Neuron (in vitro differentiated cells): ENCODE data around the gene SCAI.
"Not testable (repeated sequence)": the region's sequence is repeated elsewhere in the genome, so short reads cannot be mapped to it uniquely, and the experiment has no call there.

Experiments
- H2AFZ ChIP-seq: one replicate; pipeline ENCODE4 v1.6.1; 2013; ENCODE audit warnings: low read depth, mild to moderate bottlenecking, inconsistent platforms, low read length, moderate library complexity
- H3K27me3 ChIP-seq: one replicate; pipeline ENCODE4 v1.6.1; 2013; ENCODE audit warnings: low read length; ENCODE audit not compliant: insufficient read depth
- H3K36me3 ChIP-seq: one replicate; pipeline ENCODE4 v1.6.1; 2013; ENCODE audit warnings: low read length; ENCODE audit not compliant: insufficient read depth
- H3K4me1 ChIP-seq: one replicate; pipeline ENCODE4 v1.6.1; 2013; ENCODE audit warnings: low read length; ENCODE audit not compliant: insufficient read depth
- H3K4me3 ChIP-seq: 2 replicates; pipeline ENCODE4 v1.5.1; 2013; ENCODE audit warnings: mild to moderate bottlenecking, low read length, moderate library complexity
- H3K9me3 ChIP-seq: one replicate; pipeline ENCODE4 v1.6.1; 2013; ENCODE audit warnings: low read length

The SCAI gene

GRCh38 chr9:124960409-124960752, 182.9 kb downstream of the SCAI start:
- peaks cover 3% of the 10 kb centered on the region for H3K36me3 ChIP-seq
- H3K9me3 ChIP-seq, result no peaks in the 10 kb centered on the region
- no peak overlapping the region for H2AFZ ChIP-seq
- H3K4me3 ChIP-seq, result no peak overlapping the region
- H3K4me1 ChIP-seq, result no peaks in the 10 kb centered on the region
- H3K27me3 ChIP-seq, result no peaks in the 10 kb centered on the region

- not testable (repeated sequence) for H3K4me1 ChIP-seq, H3K9me3 ChIP-seq, H2AFZ ChIP-seq, H3K27me3 ChIP-seq, H3K4me3 ChIP-seq, H3K36me3 ChIP-seq
Observed at GRCh38 chr9:124959671-124960408, 183.5 kb downstream of the SCAI start.

- peaks cover 8% of the 10 kb centered on the region for H3K36me3 ChIP-seq
- no peak overlapping the region for H3K4me3 ChIP-seq
- no peaks in the 10 kb centered on the region for H3K27me3 ChIP-seq
- H2AFZ ChIP-seq, result no peak overlapping the region
- H3K4me1 ChIP-seq, result no peaks in the 10 kb centered on the region
- H3K9me3 ChIP-seq, result no peaks in the 10 kb centered on the region
Observed at GRCh38 chr9:124954255-124954654, 189.1 kb downstream of the SCAI start.

GRCh38 chr9:124950050-124950718, 193.1 kb downstream of the SCAI start:
- Histone ChIP-seq H2AFZ (no peak overlapping the region), H3K9me3 (no peaks in the 10 kb centered on the region)

GRCh38 chr9:124949387-124949786, 193.9 kb downstream of the SCAI start:
- peaks cover 8% of the 10 kb centered on the region for H3K36me3 ChIP-seq
- no peak overlapping the region for H2AFZ ChIP-seq
- H3K27me3 ChIP-seq, result no peaks in the 10 kb centered on the region
- no peaks in the 10 kb centered on the region for H3K4me1 ChIP-seq
- H3K9me3 ChIP-seq, result no peaks in the 10 kb centered on the region
- H3K4me3 ChIP-seq, result no peak overlapping the region

More at GRCh38 chr9:124950050-124950718, 193.1 kb downstream of the SCAI start:
- Histone ChIP-seq H3K4me1 (no peaks in the 10 kb centered on the region), H3K27me3 (no peaks in the 10 kb centered on the region), H3K36me3 (peaks cover 8% of the 10 kb centered on the region), H3K4me3 (no peak overlapping the region)

- H3K36me3 ChIP-seq, result peaks cover 8% of the 10 kb centered on the region
Observed at GRCh38 chr9:124947727-124948391, 195.5 kb downstream of the SCAI start.

GRCh38 chr9:124946167-124946566, 197.2 kb downstream of the SCAI start:
- H3K4me3 ChIP-seq, result no peak overlapping the region
- no peaks in the 10 kb centered on the region for H3K9me3 ChIP-seq

More at GRCh38 chr9:124947727-124948391, 195.5 kb downstream of the SCAI start:
- H3K9me3 ChIP-seq, result no peaks in the 10 kb centered on the region
- H3K4me1 ChIP-seq, result no peaks in the 10 kb centered on the region
- no peak overlapping the region for H2AFZ ChIP-seq
- H3K27me3 ChIP-seq, result no peaks in the 10 kb centered on the region
- H3K4me3 ChIP-seq, result no peak overlapping the region

GRCh38 chr9:124941679-124942561, 201.4 kb downstream of the SCAI start:
- peaks cover 6% of the 10 kb centered on the region for H3K36me3 ChIP-seq
- H3K4me3 ChIP-seq, result peak overlapping the region; percentile 93
- H2AFZ ChIP-seq, result peak overlapping the region; percentile 91
- no peaks in the 10 kb centered on the region for H3K27me3 ChIP-seq
- peaks cover 11% of the 10 kb centered on the region for H3K4me1 ChIP-seq
- no peaks in the 10 kb centered on the region for H3K9me3 ChIP-seq

More at GRCh38 chr9:124946167-124946566, 197.2 kb downstream of the SCAI start:
- Histone ChIP-seq H3K4me1 (peaks cover 8% of the 10 kb centered on the region), H3K36me3 (no peaks in the 10 kb centered on the region), H3K27me3 (no peaks in the 10 kb centered on the region), H2AFZ (no peak overlapping the region)

GRCh38 chr9:124940894-124941678, 202.2 kb downstream of the SCAI start, which contains the start of gene GOLGA1:
GOLGA1 (minus strand) TSS chr9:124941083; CDS start chr9:124938711, 2,372 bp downstream.
- Histone ChIP-seq H2AFZ (peak within 1 kb of the TSS; percentile 91), H3K9me3 (no peaks in the 10 kb centered on the region), H3K4me1 (peaks cover 11% of the 10 kb centered on the region), H3K27me3 (no peaks in the 10 kb centered on the region), H3K36me3 (peaks cover 11% of the 10 kb centered on the region), H3K4me3 (peak within 1 kb of the TSS; percentile 93)

- Histone ChIP-seq H3K36me3 (peaks cover 16% of the 10 kb centered on the region), H3K9me3 (no peaks in the 10 kb centered on the region), H3K4me1 (peaks cover 11% of the 10 kb centered on the region), H3K27me3 (no peaks in the 10 kb centered on the region), H3K4me3 (peak overlapping the region; percentile 93), H2AFZ (peak overlapping the region; percentile 91)
Observed at GRCh38 chr9:124940521-124940893, 202.8 kb downstream of the SCAI start.

GRCh38 chr9:124939944-124940343, 203.4 kb downstream of the SCAI start:
- H3K9me3 ChIP-seq, result no peaks in the 10 kb centered on the region
- peaks cover 21% of the 10 kb centered on the region for H3K36me3 ChIP-seq
- peaks cover 11% of the 10 kb centered on the region for H3K4me1 ChIP-seq
- H3K27me3 ChIP-seq, result no peaks in the 10 kb centered on the region
- H2AFZ ChIP-seq, result peak overlapping the region; percentile 91
- H3K4me3 ChIP-seq, result peak overlapping the region; percentile 93

GRCh38 chr9:124934290-124934689, 209.0 kb downstream of the SCAI start:
- Histone ChIP-seq H2AFZ (no peak overlapping the region), H3K27me3 (no peaks in the 10 kb centered on the region), H3K9me3 (no peaks in the 10 kb centered on the region), H3K36me3 (peaks cover 56% of the 10 kb centered on the region), H3K4me1 (no peaks in the 10 kb centered on the region), H3K4me3 (no peak overlapping the region)
